Peyer's patch (tissue), 4 donors: ENCODE measurements around the gene RPF1.

Experiments
- POLR2A ChIP-seq, 2 donors: fragments of 450-650 bp; IDR thresholded peaks; one replicate each; pipeline ENCODE4 v1.5.1; 2017; ENCODE audit warnings: antibody characterized with exemption in 2 of 2, mild to moderate bottlenecking in 2 of 2, moderate library complexity in 2 of 2
- TF ChIP-seq, protein P1 (sequence below), 6 experiments: fragments of 450-650 bp in 4 of 6; fragments of 200-600 bp in 2 of 6; sonication (generic) in 1 of 6; IDR thresholded peaks; one replicate each; pipeline ENCODE4 v1.5.1; 2017 to 2019; ENCODE audit warnings: antibody characterized with exemption in 6 of 6, mild to moderate bottlenecking in 3 of 6, moderate library complexity in 1 of 6

DNA sequence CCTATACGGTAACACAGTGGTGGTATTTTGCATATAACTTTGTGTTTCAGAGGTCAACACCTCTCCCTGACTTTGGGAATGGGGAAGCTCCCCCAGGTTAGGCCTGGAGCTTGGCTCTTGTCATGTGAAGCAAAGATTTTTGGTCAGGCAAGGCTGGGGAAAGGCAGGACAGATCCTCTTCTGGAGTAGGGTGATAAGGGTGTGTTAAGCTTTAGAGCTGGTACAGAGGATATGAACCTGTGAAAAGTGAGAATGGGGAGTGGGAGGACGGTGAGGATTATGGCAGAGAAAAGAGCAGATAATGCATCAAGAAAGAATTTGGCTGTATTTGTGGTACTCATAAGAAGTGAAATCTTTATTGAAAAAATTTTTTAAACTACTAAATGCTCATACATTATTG lies 2.3 kb downstream of the RPF1 start:
- TF ChIP-seq, protein P1, sequence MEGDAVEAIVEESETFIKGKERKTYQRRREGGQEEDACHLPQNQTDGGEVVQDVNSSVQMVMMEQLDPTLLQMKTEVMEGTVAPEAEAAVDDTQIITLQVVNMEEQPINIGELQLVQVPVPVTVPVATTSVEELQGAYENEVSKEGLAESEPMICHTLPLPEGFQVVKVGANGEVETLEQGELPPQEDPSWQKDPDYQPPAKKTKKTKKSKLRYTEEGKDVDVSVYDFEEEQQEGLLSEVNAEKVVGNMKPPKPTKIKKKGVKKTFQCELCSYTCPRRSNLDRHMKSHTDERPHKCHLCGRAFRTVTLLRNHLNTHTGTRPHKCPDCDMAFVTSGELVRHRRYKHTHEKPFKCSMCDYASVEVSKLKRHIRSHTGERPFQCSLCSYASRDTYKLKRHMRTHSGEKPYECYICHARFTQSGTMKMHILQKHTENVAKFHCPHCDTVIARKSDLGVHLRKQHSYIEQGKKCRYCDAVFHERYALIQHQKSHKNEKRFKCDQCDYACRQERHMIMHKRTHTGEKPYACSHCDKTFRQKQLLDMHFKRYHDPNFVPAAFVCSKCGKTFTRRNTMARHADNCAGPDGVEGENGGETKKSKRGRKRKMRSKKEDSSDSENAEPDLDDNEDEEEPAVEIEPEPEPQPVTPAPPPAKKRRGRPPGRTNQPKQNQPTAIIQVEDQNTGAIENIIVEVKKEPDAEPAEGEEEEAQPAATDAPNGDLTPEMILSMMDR (IDR thresholded peaks at IDR 0.05): no peak
- TF ChIP-seq POLR2A (IDR thresholded peaks at IDR 0.05): no peak
